ENCODE data around the gene ICE1. TPM values are rescaled to one million over a fixed set of nuclear protein-coding genes. Genes with fewer than 3 reads are reported as not detected.

Gene ICE1
- total RNA-seq, 4 donors from 2014 or later: 19.8 to 51.9 (median 25.9) TPM

DNA sequence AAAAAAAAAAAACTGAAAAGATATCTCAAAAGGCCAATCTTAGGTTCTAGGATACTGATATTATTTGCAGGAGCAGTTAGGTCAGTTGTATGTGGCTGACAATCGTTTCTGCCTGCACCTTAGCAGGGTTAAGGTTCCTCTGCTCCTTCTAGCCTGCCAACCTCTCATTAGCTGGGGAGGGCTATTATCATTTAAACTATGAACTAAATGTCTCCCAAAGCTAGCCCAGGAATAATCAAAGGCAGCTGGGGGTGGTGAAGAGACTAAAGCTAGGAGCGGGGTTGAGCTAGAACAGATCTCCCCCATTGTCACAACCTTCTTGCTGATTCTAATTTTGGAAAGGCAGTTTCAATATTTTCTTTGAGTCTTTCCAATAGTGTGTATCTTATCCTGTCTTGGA lies 99.9 kb downstream of the ICE1 start:
- Histone ChIP-seq H3K4me1 (no peaks in the 10 kb centered on the region), H3K27ac (no peak overlapping the region), H3K36me3 (no peaks in the 10 kb centered on the region), H3K9me3 (no peaks in the 10 kb centered on the region), H3K27me3 (no peaks in the 10 kb centered on the region), H3K4me3 (no peak overlapping the region)
- in situ Hi-C loops (cut with MboI; ENCODE audit: low pct_ligation_motif_present in 1 of 4, low pct_unique_long_range_greater_than_20kb in 1 of 4, low sequenced_read_pairs in 3 of 4): no loop called here
- no peak for DNase-seq
- TF ChIP-seq POLR2A (IDR thresholded peaks at IDR 0.05): no peak
- TF ChIP-seq, protein P1, sequence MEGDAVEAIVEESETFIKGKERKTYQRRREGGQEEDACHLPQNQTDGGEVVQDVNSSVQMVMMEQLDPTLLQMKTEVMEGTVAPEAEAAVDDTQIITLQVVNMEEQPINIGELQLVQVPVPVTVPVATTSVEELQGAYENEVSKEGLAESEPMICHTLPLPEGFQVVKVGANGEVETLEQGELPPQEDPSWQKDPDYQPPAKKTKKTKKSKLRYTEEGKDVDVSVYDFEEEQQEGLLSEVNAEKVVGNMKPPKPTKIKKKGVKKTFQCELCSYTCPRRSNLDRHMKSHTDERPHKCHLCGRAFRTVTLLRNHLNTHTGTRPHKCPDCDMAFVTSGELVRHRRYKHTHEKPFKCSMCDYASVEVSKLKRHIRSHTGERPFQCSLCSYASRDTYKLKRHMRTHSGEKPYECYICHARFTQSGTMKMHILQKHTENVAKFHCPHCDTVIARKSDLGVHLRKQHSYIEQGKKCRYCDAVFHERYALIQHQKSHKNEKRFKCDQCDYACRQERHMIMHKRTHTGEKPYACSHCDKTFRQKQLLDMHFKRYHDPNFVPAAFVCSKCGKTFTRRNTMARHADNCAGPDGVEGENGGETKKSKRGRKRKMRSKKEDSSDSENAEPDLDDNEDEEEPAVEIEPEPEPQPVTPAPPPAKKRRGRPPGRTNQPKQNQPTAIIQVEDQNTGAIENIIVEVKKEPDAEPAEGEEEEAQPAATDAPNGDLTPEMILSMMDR (IDR thresholded peaks at IDR 0.05): no peak
- TF ChIP-seq POLR2AphosphoS5 (IDR thresholded peaks at IDR 0.05): no peak
- no peak for TF ChIP-seq EP300 (IDR thresholded peaks at IDR 0.05; ENCODE audit: low read depth)
- intact Hi-C loops (cut with DNase I; ENCODE audit: low total_unique reads): no loop called here
- 85 to 86% methylated on average over 1 to 2 of the region's 2 CpGs for WGBS, 2 donors (ENCODE audit: low coverage in 1 of 2)

- TF ChIP-seq POLR2AphosphoS5 (IDR thresholded peaks at IDR 0.05) (no peak), EP300 (IDR thresholded peaks at IDR 0.05; ENCODE audit: low read depth) (no peak), POLR2A (IDR thresholded peaks at IDR 0.05) (no peak)
- TF ChIP-seq, protein P1 (IDR thresholded peaks at IDR 0.05): no peak
- in situ Hi-C loops (cut with MboI; ENCODE audit: low pct_ligation_motif_present in 1 of 4, low pct_unique_long_range_greater_than_20kb in 1 of 4, low sequenced_read_pairs in 3 of 4): no loop called here
- Histone ChIP-seq H3K36me3 (no peaks in the 10 kb centered on the region), H3K4me3 (no peak overlapping the region), H3K4me1 (no peaks in the 10 kb centered on the region), H3K27me3 (no peaks in the 10 kb centered on the region), H3K27ac (no peak overlapping the region), H3K9me3 (no peaks in the 10 kb centered on the region)
- intact Hi-C loops (cut with DNase I; ENCODE audit: low total_unique reads): no loop called here
- WGBS, 2 donors (ENCODE audit: low coverage in 1 of 2): 76 to 79% methylated on average over 6 of the region's 6 CpGs
- DNase-seq: no peak
Measured at GRCh38 chr5:5523066-5523505, 100.6 kb downstream of the ICE1 start.

DNA sequence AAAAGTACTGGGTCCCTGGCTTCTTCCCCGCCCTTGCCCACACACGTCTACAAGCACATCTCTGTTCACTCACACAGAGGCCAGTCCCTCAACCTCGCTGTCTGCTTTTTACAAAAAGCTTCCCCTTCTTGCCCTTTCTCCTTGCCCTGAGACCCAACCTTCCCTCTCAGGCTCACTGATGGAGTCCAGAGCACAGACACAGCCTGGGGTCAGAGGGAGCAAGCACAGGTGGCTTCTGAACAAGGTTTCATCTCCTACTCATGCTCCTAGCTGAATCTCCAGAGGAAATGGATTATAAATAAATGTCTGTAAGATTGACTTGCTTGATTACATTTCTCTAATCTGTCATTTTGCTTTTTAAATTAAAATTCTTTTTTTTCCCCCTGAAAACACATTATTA lies 101.8 kb downstream of the ICE1 start:
- in situ Hi-C loops (cut with MboI; ENCODE audit: low pct_ligation_motif_present in 1 of 4, low pct_unique_long_range_greater_than_20kb in 1 of 4, low sequenced_read_pairs in 3 of 4) (no loop called here), intact Hi-C loops (cut with DNase I; ENCODE audit: low total_unique reads) (no loop called here)
- H3K4me3 ChIP-seq: no peak overlapping the region
- no peak overlapping the region for H3K27ac ChIP-seq
- H3K9me3 ChIP-seq: peaks cover 0 to 4% of the 10 kb centered on the region in 2 donors
- no peaks in the 10 kb centered on the region for H3K4me1 ChIP-seq
- H3K27me3 ChIP-seq: no peaks in the 10 kb centered on the region
- no peak for DNase-seq
- WGBS, 2 donors (ENCODE audit: low coverage in 1 of 2): 80 to 81% methylated on average over 3 of the region's 3 CpGs
- no peaks in the 10 kb centered on the region for H3K36me3 ChIP-seq
- TF ChIP-seq POLR2AphosphoS5 (IDR thresholded peaks at IDR 0.05) (no peak), POLR2A (IDR thresholded peaks at IDR 0.05) (no peak)
- TF ChIP-seq, protein P1 (IDR thresholded peaks at IDR 0.05): no peak

DNA sequence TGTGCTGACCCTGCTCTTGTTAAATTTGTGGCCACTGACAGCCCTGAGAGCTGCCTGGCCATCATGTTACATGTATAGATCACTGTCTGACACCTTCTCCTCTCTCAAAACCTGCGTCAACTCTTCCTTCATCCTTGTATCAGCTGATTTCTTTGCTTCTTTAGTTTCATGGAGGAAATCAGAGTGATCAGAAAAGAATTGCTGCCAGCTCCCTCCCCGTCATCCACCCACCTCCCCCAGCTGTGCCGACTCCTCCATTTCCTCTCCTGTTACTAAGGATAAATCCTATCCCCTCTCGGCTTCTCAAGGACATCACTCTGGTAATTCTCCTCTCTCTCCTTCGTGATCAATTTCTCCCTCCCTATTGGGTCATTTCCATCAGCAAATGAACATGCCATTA lies 108.9 kb downstream of the ICE1 start:
- peaks cover 0 to 4% of the 10 kb centered on the region in 2 donors for H3K9me3 ChIP-seq
- TF ChIP-seq EP300 (IDR thresholded peaks at IDR 0.05; ENCODE audit: low read depth): no peak
- TF ChIP-seq POLR2AphosphoS5 (IDR thresholded peaks at IDR 0.05): no peak
- no peak overlapping the region for H3K27ac ChIP-seq
- no peaks in the 10 kb centered on the region for H3K27me3 ChIP-seq
- H3K4me1 ChIP-seq: no peaks in the 10 kb centered on the region
- DNase-seq: no peak
- in situ Hi-C loops (cut with MboI; ENCODE audit: low pct_ligation_motif_present in 1 of 4, low pct_unique_long_range_greater_than_20kb in 1 of 4, low sequenced_read_pairs in 3 of 4) (no loop called here), intact Hi-C loops (cut with DNase I; ENCODE audit: low total_unique reads) (no loop called here)
- H3K36me3 ChIP-seq: no peaks in the 10 kb centered on the region
- H3K4me3 ChIP-seq: no peak overlapping the region
- WGBS, 2 donors (ENCODE audit: low coverage in 1 of 2): 59 to 66% methylated on average over 5 of the region's 5 CpGs

Measured in transverse colon (tissue), 4 donors.